Measurements from ENCODE around the gene TLR6. TPM values are rescaled to one million over a fixed set of nuclear protein-coding genes. Genes with fewer than 3 reads are reported as not detected.

Gene TLR6
- total RNA-seq, 2 donors from 2014 or later, result 2.7 to 3.2 TPM

- no peak for DNase-seq
- no peak for ATAC-seq
- intact Hi-C loops (cut with DNase I), result no loop called here
Observed at GRCh38 chr4:38775326-38775725, 81.3 kb downstream of the TLR6 start.

- ATAC-seq (no peak), DNase-seq (no peak)
- intact Hi-C loops (cut with DNase I), result no loop called here
Observed at GRCh38 chr4:38774181-38774955, 82.2 kb downstream of the TLR6 start.

Small RNA genes lying within 50 kb of the gene (microRNA-seq; reads per million reads assigned to microRNA genes)
- 449 to 698 reads per million in 2 donors for gene MIR574

Other genes starting within 250 kb of the TLR6 start
- gene KLF3, start 192.6 kb downstream of the TLR6 start, total RNA-seq, result 10 to 100 TPM; 20.6 to 29.5 TPM
- under 1 TPM in 1 of 2 donors, not detected in 1; 0.18 TPM for gene TLR10, start 73.8 kb downstream of the TLR6 start, total RNA-seq
- 1 to 10 TPM; 6.9 to 8.2 TPM for gene TLR1, start 52.0 kb downstream of the TLR6 start, total RNA-seq
- gene FAM114A1, start 11.0 kb upstream of the TLR6 start, total RNA-seq, result 10 to 100 TPM; 38.3 to 49.2 TPM
- under 1 TPM in 1 of 2 donors, not detected in 1; 0.47 TPM for gene TMEM156, start 175.6 kb upstream of the TLR6 start, total RNA-seq
- 10 to 100 TPM; 18.4 to 19.4 TPM for gene KLHL5, start 205.4 kb upstream of the TLR6 start, total RNA-seq

All from left cardiac atrium (tissue), 4 donors.